Panc1 (cell line): Measurements from ENCODE around the gene CTXN1.

Experiments
- POLR2AphosphoS5 ChIP-seq: IDR thresholded peaks from 2 replicates; pipeline ENCODE4 v1.6.1; 2012; ENCODE audit warnings: mild to moderate bottlenecking, low read depth, low read length, moderate library complexity
- REST ChIP-seq, 2 experiments: IDR thresholded peaks; 2 replicates each; pipeline ENCODE4 v1.6.1; 2011 to 2012; ENCODE audit warnings: low read depth in 2 of 2, control low read depth in 1 of 2, low read length in 1 of 2, mild to moderate bottlenecking in 1 of 2, moderate library complexity in 1 of 2; ENCODE audit not compliant: insufficient read depth in 1 of 2
- SIN3A ChIP-seq: IDR thresholded peaks from 2 replicates; pipeline ENCODE4 v1.6.1; 2012; ENCODE audit warnings: low read depth, mild to moderate bottlenecking, low read length, moderate library complexity, borderline replicate concordance; ENCODE audit not compliant: insufficient read depth
- TCF7L2 ChIP-seq: IDR thresholded peaks from 2 replicates; pipeline ENCODE4 v1.6.1; 2011; ENCODE audit warnings: mild to moderate bottlenecking, low read depth, low read length, inconsistent platforms
- TF ChIP-seq, protein P1 (sequence below): fragments of 450-650 bp; IDR thresholded peaks from 2 replicates; pipeline ENCODE4 v1.5.1; 2017; ENCODE audit warnings: mild to moderate bottlenecking

DNA sequence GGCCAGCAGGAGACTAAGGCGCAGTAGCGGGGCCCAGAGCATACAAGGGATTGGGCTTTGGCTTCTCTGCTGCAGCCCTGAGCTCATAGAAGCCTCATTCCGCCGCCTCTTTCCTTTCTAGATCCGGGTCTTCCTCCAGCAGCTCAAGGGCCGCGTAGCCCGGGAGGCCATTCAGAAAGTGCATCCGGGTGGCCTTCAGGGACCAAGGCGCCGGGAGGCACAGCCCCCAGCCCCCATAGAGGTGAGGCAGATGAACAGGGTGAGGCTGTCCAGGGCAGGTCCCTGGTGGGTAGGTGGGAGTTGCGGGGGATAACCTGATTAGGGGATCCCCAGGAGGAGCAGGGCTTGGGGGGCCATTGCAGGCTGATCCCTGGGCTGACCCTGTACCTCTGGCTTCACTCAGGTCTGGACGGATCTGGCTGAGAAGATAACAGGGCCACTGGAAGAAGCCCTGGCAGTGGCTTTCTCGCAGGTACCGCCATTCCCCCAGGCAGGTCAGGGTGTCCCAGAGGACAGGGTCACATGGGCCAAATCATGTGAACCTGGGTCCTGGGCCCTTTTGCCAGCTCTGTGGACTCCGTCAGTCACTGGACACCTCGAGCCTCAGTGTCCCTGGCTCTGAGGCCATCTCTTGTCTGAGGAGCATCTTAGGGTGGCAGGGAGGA lies 4.5 kb downstream of the CTXN1 start:
- TF ChIP-seq, protein P1, sequence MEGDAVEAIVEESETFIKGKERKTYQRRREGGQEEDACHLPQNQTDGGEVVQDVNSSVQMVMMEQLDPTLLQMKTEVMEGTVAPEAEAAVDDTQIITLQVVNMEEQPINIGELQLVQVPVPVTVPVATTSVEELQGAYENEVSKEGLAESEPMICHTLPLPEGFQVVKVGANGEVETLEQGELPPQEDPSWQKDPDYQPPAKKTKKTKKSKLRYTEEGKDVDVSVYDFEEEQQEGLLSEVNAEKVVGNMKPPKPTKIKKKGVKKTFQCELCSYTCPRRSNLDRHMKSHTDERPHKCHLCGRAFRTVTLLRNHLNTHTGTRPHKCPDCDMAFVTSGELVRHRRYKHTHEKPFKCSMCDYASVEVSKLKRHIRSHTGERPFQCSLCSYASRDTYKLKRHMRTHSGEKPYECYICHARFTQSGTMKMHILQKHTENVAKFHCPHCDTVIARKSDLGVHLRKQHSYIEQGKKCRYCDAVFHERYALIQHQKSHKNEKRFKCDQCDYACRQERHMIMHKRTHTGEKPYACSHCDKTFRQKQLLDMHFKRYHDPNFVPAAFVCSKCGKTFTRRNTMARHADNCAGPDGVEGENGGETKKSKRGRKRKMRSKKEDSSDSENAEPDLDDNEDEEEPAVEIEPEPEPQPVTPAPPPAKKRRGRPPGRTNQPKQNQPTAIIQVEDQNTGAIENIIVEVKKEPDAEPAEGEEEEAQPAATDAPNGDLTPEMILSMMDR, result no peak
- no peak for TF ChIP-seq SIN3A
- no peak; the same call in 1 of the 2 replicates for TF ChIP-seq POLR2AphosphoS5
- TF ChIP-seq REST (IDR thresholded peaks at IDR 0.05; ENCODE audit: insufficient read depth in 1 of 2, low read depth in 2 of 2, low read length in 1 of 2), result no peak
- TF ChIP-seq TCF7L2, result no peak
